T-helper 17 cell (primary cell): ENCODE data around the gene NPEPPS. TPM values are rescaled to one million over a fixed set of nuclear protein-coding genes. Genes with fewer than 3 reads are reported as not detected.

ENCODE experiments used
- ATAC-seq: fragments of 150-1000 bp; cut with Tn5 transposase; 2 replicates; pipeline ENCODE4 v1.10.0; 2021; ENCODE audit warnings: mild to moderate bottlenecking, moderate library complexity
- DNase-seq, 3 donors: peaks; one replicate each; pipeline versions ENCODE4 v3.0.0 to v3.0.0-alpha.2; 2020 to 2021
- H3K9me3 ChIP-seq: one replicate; pipeline ENCODE4 v1.7.0; 2013; ENCODE audit warnings: low read length, mild to moderate bottlenecking; ENCODE audit not compliant: control insufficient read depth, poor library complexity, severe bottlenecking
- H3K27ac Mint-ChIP-seq: one replicate; pipeline ENCODE4 v1.8.0; 2022; ENCODE audit warnings: mild to moderate bottlenecking, moderate library complexity, mixed read lengths
- H3K27me3 Mint-ChIP-seq: one replicate; pipeline ENCODE4 v1.8.0; 2022; ENCODE audit warnings: mixed read lengths
- H3K36me3 Mint-ChIP-seq: one replicate; pipeline ENCODE4 v1.8.0; 2022; ENCODE audit warnings: low read depth, mixed read lengths
- H3K4me1 Mint-ChIP-seq: one replicate; pipeline ENCODE4 v1.8.0; 2022; ENCODE audit warnings: mild to moderate bottlenecking, mixed read lengths
- H3K4me3 Mint-ChIP-seq: one replicate; pipeline ENCODE4 v1.8.0; 2022; ENCODE audit warnings: mild to moderate bottlenecking, moderate library complexity, mixed read lengths
- total RNA-seq, 4 donors: library from RNA in 2 of 4; stranded (reverse) in 2 of 4; gene quantifications; one replicate each; pipeline ENCODE4 v1.2.3 and lab custom pipeline; 2022 to 2026

Gene NPEPPS
- total RNA-seq, 2 donors from 2014 or later, result 88.3 to 100 TPM

DNA sequence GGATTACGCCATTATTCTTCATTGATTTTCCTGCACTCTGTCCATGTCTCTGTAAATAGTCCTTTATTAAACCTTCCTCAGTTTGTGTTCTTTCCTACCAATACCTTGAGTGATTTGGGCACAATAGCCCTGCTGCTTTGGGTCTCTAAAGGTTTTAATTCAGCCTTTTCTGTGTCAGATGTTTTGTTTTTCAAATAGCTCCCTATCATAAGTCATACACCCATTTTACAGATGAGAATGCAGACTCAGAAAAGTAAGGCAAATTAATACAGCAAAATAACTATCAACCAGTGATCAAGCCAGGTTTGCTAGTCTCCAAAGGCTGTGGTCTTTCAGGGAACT is 93.8 kb downstream of the NPEPPS start:
- peaks cover 6% of the 10 kb centered on the region for H3K4me1 Mint-ChIP-seq
- H3K27ac Mint-ChIP-seq, result no peak overlapping the region
- no peaks in the 10 kb centered on the region for H3K36me3 Mint-ChIP-seq

DNA sequence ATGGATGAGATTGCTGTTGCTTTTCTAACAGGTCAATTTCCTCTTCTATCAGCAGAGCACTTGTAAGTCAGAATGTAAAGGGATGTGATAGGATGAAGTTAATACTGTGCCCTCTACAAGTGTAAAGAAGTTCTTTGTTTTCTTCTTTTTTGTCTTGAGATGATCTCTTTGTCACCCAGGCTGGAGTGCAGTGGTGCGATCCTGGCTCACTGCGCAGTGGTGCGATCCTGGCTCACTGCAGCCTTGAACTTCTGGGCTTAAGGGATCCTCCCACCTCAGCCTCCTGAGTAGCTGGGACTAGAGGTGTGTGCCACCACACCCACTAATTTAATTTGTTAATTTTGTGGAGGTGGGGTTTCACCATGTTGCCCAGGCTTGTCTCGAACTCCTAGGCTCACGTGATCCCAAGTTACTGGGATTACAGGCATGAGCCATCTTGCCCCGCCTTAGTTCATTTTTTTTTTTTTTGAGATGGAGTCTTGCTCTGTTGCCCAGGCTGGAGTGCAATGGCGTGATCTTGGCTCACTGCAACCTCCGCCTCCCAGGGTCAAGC is 97.2 kb downstream of the NPEPPS start:
- H3K9me3 ChIP-seq, result no peaks in the 10 kb centered on the region
- H3K27ac Mint-ChIP-seq, result no peak overlapping the region
- DNase-seq (no peak), ATAC-seq (no peak)
- peaks cover 3% of the 10 kb centered on the region for H3K36me3 Mint-ChIP-seq
- no peaks in the 10 kb centered on the region for H3K27me3 Mint-ChIP-seq
- peaks cover 2% of the 10 kb centered on the region for H3K4me1 Mint-ChIP-seq
- H3K4me3 Mint-ChIP-seq, result no peak overlapping the region

More for the DNA sequence above, 93.8 kb downstream of the NPEPPS start:
- no peak for ATAC-seq
- no peak overlapping the region for H3K4me3 Mint-ChIP-seq
- H3K27me3 Mint-ChIP-seq, result no peaks in the 10 kb centered on the region
- H3K9me3 ChIP-seq, result no peaks in the 10 kb centered on the region
- DNase-seq, result no peak

DNA sequence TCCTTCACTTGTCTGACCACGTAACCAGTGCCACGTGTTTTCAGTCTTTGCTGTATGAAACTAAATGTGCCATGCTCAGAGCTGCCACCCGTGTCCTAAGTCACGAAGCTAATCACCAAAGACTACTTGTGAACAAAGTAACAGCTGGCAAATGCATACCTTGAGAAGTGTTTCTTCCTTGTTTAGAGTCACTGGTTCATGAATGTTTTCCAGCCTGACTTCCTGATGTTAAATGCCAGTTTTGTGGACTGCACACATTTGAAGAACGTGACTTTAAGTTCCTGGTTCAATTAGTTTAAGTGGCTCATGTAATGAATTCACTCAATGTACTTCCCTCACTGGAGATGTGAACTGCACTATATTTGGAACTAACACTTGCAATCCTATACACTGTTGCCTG is 98.9 kb downstream of the NPEPPS start:
- no peaks in the 10 kb centered on the region for H3K4me1 Mint-ChIP-seq
- H3K4me3 Mint-ChIP-seq, result no peak overlapping the region
- H3K27ac Mint-ChIP-seq, result no peak overlapping the region
- H3K9me3 ChIP-seq, result no peaks in the 10 kb centered on the region
- no peaks in the 10 kb centered on the region for H3K27me3 Mint-ChIP-seq
- no peak for ATAC-seq
- peaks cover 3% of the 10 kb centered on the region for H3K36me3 Mint-ChIP-seq
- no peak for DNase-seq

DNA sequence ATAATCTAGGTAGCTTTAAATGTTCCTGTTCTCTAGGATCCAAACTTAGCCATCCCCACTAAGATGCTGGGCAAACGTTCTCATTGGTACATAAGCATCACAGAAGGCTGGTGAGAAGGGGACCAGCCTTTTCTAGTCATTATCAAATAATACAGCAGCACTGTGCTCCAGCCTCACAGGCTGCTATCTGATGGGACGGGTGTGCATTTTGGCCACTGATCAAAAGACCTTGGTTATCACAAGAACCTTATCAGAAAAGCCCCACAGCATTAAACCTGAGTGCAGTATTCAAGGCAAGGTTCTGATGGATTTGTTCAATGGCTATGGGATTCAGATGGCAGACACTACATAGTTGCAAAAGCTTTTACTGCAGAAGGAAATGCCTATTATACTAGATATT is 99.7 kb downstream of the NPEPPS start:
- no peak for DNase-seq
- Mint-ChIP-seq H3K36me3 (peaks cover 3% of the 10 kb centered on the region), H3K27ac (peak overlapping the region; percentile 19), H3K4me3 (no peak overlapping the region), H3K27me3 (no peaks in the 10 kb centered on the region), H3K4me1 (no peaks in the 10 kb centered on the region)
- ATAC-seq, result no peak
- H3K9me3 ChIP-seq, result no peaks in the 10 kb centered on the region

DNA sequence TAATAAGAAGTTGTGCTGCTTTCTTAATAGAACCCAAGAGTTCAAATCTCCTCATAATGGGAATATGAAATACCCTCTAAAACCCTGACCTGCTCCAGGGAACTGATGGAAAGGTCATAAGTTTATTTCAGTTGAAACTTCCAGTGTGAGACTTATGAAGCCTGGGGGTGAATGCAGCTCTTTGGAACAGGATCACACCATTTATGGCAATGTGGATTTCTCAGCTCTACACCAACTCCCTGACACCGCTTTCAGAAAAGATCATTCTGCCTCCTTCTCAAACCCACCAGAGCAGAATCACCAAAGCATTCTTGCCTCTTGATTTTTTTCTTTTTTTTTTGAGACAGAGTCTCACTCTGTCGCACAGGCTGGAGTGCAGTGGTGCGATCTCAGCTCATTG is 102.1 kb downstream of the NPEPPS start:
- ATAC-seq, result no peak
- DNase-seq, result no peak
- H3K4me3 Mint-ChIP-seq, result no peak overlapping the region
- H3K36me3 Mint-ChIP-seq, result peaks cover 3% of the 10 kb centered on the region
- H3K9me3 ChIP-seq, result no peaks in the 10 kb centered on the region
- H3K4me1 Mint-ChIP-seq, result peaks cover 6% of the 10 kb centered on the region
- no peaks in the 10 kb centered on the region for H3K27me3 Mint-ChIP-seq
- no peak overlapping the region for H3K27ac Mint-ChIP-seq

DNA sequence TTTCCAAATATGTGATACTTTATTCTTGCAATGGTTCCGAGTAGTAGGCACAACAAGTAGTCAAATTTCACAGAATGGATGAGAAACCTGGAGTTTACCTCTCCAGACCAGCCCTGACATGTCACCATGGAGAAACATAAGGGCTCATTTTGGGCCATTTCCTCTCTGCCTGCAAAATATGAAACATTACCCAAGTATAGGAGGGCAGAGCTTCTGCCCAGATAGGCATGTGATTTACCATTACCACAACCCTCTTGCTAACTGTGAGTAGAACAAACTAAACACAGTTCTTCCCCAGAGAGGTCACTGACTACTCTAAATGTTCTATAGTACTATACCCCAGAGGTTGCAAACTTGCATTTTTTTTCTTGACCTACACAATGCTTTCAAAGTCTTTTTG is 103.1 kb downstream of the NPEPPS start:
- Mint-ChIP-seq H3K36me3 (peaks cover 3% of the 10 kb centered on the region), H3K4me1 (peaks cover 8% of the 10 kb centered on the region), H3K27ac (no peak overlapping the region), H3K27me3 (no peaks in the 10 kb centered on the region), H3K4me3 (no peak overlapping the region)
- DNase-seq, result no peak
- no peaks in the 10 kb centered on the region for H3K9me3 ChIP-seq
- ATAC-seq, result no peak

DNA sequence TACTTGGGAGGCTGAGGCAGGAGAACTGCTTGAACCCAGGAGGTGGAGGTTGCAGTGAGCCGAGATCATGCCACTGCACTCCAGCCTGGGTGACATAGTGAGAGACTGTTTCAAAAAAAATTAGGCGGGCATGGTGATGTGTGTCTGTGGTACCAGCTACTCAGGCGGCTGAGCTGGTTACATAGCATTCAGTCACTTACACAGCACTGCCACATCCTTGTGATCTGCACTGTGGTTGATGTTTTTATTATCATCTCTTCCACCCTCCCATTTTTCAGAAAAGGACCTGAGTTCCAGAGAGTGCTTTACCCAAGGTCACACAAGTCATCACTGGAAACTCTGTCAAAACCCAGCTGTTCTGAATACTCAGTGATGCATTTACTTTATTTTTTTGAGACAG is 104.0 kb downstream of the NPEPPS start:
- Mint-ChIP-seq H3K36me3 (peaks cover 3% of the 10 kb centered on the region), H3K27me3 (no peaks in the 10 kb centered on the region), H3K4me3 (no peak overlapping the region), H3K27ac (no peak overlapping the region), H3K4me1 (peaks cover 8% of the 10 kb centered on the region)
- no peak for DNase-seq
- H3K9me3 ChIP-seq, result no peaks in the 10 kb centered on the region
- no peak for ATAC-seq

DNA sequence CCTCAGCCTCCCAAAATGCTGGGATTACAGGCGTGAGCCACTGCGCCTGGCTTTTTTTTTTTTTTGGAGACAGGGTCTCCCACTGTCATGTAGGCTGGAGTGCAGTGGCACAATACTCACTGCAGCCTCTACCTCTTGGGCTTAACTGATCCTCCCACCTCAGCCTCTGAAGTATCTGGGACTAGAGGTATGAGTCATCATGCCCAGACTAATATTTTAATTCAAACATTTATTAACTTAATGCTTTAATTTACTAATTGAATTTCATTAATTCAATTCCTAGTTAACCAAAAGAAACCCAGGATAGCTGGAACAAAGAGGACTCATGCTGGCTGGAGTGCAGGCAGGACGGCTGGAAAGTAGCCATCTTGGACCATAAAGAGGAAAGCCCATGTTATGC is 104.8 kb downstream of the NPEPPS start:
- no peak overlapping the region for H3K27ac Mint-ChIP-seq
- H3K4me1 Mint-ChIP-seq, result peaks cover 8% of the 10 kb centered on the region
- no peaks in the 10 kb centered on the region for H3K27me3 Mint-ChIP-seq
- no peaks in the 10 kb centered on the region for H3K9me3 ChIP-seq
- H3K36me3 Mint-ChIP-seq, result peaks cover 3% of the 10 kb centered on the region
- no peak for DNase-seq
- no peak for ATAC-seq
- H3K4me3 Mint-ChIP-seq, result no peak overlapping the region

DNA sequence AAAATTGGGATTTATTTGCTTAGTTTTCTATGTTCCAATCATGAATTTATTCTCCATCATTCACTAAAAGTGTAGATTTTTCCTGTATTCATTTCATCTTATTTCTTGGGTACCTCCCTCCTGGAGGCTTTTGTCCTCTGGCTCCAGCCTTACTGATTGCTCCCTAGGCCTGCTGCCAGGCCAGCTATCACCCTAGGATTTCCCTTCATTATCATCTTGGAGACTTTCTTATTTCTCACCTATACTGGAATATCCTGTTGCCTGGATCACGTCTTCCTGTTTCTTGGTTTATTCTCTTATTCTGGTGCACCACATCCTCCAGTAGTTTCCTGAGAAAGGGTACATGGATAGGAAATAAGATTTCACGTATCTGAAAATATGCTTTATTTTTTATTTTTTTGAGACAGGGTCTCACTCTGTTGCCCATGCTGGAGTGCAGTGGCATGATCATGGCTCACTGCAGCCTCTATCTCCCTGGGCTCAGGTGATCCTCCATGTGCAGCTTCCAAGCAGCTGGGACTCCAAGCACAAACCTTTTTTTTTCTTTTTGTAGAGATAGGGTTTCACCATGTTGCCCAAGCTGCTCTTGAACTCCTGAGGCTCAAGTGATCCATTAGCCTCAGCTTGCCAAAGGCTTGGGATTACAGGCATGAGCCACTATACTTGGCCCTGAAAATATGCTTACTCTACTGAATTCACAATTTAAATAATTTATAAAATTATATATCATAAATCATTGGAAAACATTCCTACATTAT is 105.5 kb downstream of the NPEPPS start:
- peaks cover 8% of the 10 kb centered on the region for H3K4me1 Mint-ChIP-seq
- no peak overlapping the region for H3K4me3 Mint-ChIP-seq
- H3K27me3 Mint-ChIP-seq, result no peaks in the 10 kb centered on the region
- DNase-seq (no peak), ATAC-seq (no peak)
- H3K27ac Mint-ChIP-seq, result no peak overlapping the region
- no peaks in the 10 kb centered on the region for H3K36me3 Mint-ChIP-seq
- no peaks in the 10 kb centered on the region for H3K9me3 ChIP-seq

DNA sequence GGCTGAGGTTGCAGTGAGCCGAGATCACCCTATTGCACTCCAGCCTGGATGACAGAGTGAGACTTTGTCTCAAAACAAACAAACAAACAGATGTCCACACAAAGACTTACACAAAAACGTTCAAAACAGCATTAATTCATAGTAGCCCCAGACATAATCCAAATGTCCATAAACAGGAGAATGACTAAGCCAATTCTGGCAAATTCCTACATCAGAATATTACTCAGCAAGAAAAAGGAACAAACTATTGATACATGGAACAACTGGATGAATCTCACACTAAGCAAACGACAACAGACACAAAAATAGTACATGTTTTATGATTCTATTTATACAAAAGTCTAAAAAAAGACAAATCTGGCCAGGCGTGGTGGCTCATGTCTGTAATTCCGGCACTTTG is 108.0 kb downstream of the NPEPPS start:
- Mint-ChIP-seq H3K27me3 (no peaks in the 10 kb centered on the region), H3K27ac (no peak overlapping the region), H3K4me3 (no peak overlapping the region), H3K4me1 (peaks cover 8% of the 10 kb centered on the region), H3K36me3 (no peaks in the 10 kb centered on the region)
- no peaks in the 10 kb centered on the region for H3K9me3 ChIP-seq
- ATAC-seq, result no peak
- DNase-seq, result no peak

DNA sequence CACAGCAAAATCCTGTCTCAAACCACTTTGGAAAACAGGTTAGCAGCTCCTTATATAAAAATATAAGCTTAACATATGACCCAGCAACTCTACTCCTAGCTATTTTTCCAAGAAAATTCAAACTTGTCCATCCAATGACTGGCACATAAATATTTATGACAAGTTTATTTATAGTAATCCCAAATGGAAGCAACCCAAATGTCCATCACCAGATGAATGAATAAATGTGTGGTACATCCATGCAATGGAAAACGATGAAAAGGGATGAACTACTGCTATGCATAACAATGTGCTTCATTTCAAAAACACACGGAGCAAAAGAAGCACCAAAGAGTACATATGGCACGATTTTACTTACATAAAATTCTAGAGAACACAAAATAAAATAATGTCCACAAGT is 109.2 kb downstream of the NPEPPS start:
- H3K27me3 Mint-ChIP-seq, result no peaks in the 10 kb centered on the region
- no peak overlapping the region for H3K27ac Mint-ChIP-seq
- DNase-seq (no peak), ATAC-seq (no peak)
- H3K4me3 Mint-ChIP-seq, result no peak overlapping the region
- H3K4me1 Mint-ChIP-seq, result peaks cover 13% of the 10 kb centered on the region
- no peaks in the 10 kb centered on the region for H3K9me3 ChIP-seq
- no peaks in the 10 kb centered on the region for H3K36me3 Mint-ChIP-seq

DNA sequence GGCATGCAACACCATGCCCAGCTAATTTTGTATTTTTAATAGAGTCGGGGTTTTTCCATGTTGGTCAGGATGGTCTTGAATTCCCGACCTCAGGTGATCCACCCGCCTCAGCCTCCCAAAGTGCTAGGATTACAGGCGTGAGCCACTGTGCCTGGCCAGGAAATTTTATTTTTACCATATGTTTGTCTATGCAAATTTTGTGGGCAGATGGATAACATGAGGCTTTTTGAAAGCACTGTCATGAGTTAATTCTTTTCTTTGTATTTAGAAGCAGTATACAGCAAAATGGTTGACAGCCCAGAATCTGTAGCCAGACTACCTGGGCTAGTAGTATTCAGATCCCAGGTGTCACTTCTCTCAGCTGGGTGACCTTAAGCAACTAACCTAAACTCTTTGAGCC is 110.3 kb downstream of the NPEPPS start:
- ATAC-seq, result no peak
- Mint-ChIP-seq H3K27ac (no peak overlapping the region), H3K4me3 (no peak overlapping the region), H3K36me3 (no peaks in the 10 kb centered on the region), H3K27me3 (no peaks in the 10 kb centered on the region), H3K4me1 (peaks cover 12% of the 10 kb centered on the region)
- DNase-seq, result no peak
- no peaks in the 10 kb centered on the region for H3K9me3 ChIP-seq

DNA sequence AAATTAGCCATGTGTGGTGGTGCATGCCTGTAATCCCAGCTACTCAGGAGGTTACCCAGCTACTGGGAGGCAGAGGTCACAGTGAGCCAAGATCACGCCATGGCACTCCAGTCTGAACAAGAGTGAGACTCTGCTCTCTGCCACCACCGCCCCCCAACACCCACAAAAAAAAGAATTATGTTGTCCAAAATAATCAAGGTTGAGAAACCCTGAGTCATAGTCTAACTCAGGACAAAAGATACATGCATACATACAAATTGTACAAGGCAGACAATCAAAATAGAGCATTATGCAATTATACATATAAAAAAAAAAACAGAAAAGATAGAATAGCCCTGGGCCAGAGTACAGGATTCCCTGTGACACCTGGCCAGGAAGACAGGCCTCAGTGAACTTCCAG is 112.2 kb downstream of the NPEPPS start:
- H3K9me3 ChIP-seq, result no peaks in the 10 kb centered on the region
- Mint-ChIP-seq H3K4me1 (peaks cover 7% of the 10 kb centered on the region), H3K4me3 (no peak overlapping the region)

DNA sequence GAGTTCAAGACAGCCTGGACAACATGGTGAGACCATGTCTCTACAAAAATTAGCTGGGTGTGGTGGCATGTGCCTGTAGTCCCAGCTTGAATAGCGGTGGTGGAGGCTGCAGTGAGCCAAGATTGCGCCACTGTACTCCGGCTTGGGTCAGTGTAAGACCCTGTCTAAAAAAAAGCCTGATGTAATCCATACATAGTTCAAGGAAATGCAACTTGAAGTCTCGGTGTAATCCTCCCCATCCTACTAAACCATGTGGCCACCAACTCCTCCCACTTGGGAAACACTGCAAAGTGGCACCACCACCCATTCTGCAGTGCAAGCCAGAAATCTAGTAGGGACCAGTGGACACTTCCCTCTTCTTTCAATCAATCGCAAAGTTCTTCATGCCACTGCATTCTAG is 113.4 kb downstream of the NPEPPS start:
- ATAC-seq, result no peak
- no peaks in the 10 kb centered on the region for H3K9me3 ChIP-seq
- H3K4me3 Mint-ChIP-seq, result no peak overlapping the region
- H3K36me3 Mint-ChIP-seq, result no peaks in the 10 kb centered on the region
- DNase-seq, result no peak
- H3K4me1 Mint-ChIP-seq, result peaks cover 10% of the 10 kb centered on the region
- H3K27ac Mint-ChIP-seq, result no peak overlapping the region
- H3K27me3 Mint-ChIP-seq, result no peaks in the 10 kb centered on the region

More for the DNA sequence above, 112.2 kb downstream of the NPEPPS start:
- Mint-ChIP-seq H3K27me3 (no peaks in the 10 kb centered on the region), H3K36me3 (no peaks in the 10 kb centered on the region), H3K27ac (no peak overlapping the region)
- ATAC-seq, result no peak
- no peak for DNase-seq
